Uterus (tissue), 2 donors: ENCODE data around the gene ONECUT3.

Experiments
- CTCF ChIP-seq, 4 experiments: fragments of 200-600 bp in 2 of 4; fragments of 450-650 bp in 2 of 4; sonication (generic) in 2 of 4; IDR thresholded peaks; one replicate each; pipeline ENCODE4 v1.5.1; 2016 to 2019; ENCODE audit warnings: antibody characterized with exemption in 4 of 4, mild to moderate bottlenecking in 2 of 4, moderate library complexity in 1 of 4
- POLR2A ChIP-seq, 2 donors: fragments of 450-650 bp; IDR thresholded peaks; one replicate each; pipeline ENCODE4 v1.6.1; 2016; ENCODE audit warnings: antibody characterized with exemption in 2 of 2, mild to moderate bottlenecking in 1 of 2, moderate library complexity in 1 of 2

- TF ChIP-seq POLR2A (IDR thresholded peaks at IDR 0.05): no peak
- TF ChIP-seq CTCF (IDR thresholded peaks at IDR 0.05): peak; percentile 85 to 95 (median 91)
These were observed 72.7 kb downstream of the ONECUT3 start for GRCh38 chr19:1825909-1826556.
